ENCODE results near the gene TBX1.

The TBX1 gene

GRCh38 chr22:19809741-19810140 lies 49.2 kb downstream of the TBX1 start:
- no peak for DNase-seq (ENCODE audit: low read depth in 3 of 3, low spot score in 1 of 3)

GRCh38 chr22:19810381-19811201 lies 50.0 kb downstream of the TBX1 start:
- no peak for DNase-seq (ENCODE audit: low read depth in 3 of 3, low spot score in 1 of 3)

- no peak for DNase-seq (ENCODE audit: low read depth in 3 of 3, low spot score in 1 of 3)
Measured at GRCh38 chr22:19811211-19811621, 50.6 kb downstream of the TBX1 start.

- no peak for DNase-seq (ENCODE audit: low read depth in 3 of 3, low spot score in 1 of 3)
Measured at GRCh38 chr22:19811811-19812771, 51.5 kb downstream of the TBX1 start.

GRCh38 chr22:19812910-19813309 lies 52.3 kb downstream of the TBX1 start:
- no peak for DNase-seq (ENCODE audit: low read depth in 3 of 3, low spot score in 1 of 3)

- no peak for DNase-seq (ENCODE audit: low read depth in 3 of 3, low spot score in 1 of 3)
Measured at GRCh38 chr22:19814428-19814827, 53.9 kb downstream of the TBX1 start.

GRCh38 chr22:19815093-19815822 lies 54.7 kb downstream of the TBX1 start:
- no peak for DNase-seq (ENCODE audit: low read depth in 3 of 3, low spot score in 1 of 3)

- no peak for DNase-seq (ENCODE audit: low read depth in 3 of 3, low spot score in 1 of 3)
Measured at GRCh38 chr22:19815823-19816290, 55.3 kb downstream of the TBX1 start.

GRCh38 chr22:19816372-19817119 lies 56.0 kb downstream of the TBX1 start:
- no peak for DNase-seq (ENCODE audit: low read depth in 3 of 3, low spot score in 1 of 3)
